H7 (cell line): ENCODE measurements around the gene DTX4. TPM values are rescaled to one million over a fixed set of nuclear protein-coding genes. Genes with fewer than 3 reads are reported as not detected.

ENCODE experiments used
- DNase-seq: peaks from one replicate; pipeline ENCODE4 v3.0.0; 2012
- H3K27me3 ChIP-seq: 2 replicates; pipeline ENCODE4 v1.6.0; 2011; ENCODE audit warnings: mild to moderate bottlenecking, low read length; ENCODE audit not compliant: control insufficient read depth, insufficient read depth
- H3K36me3 ChIP-seq: replicated peaks from 2 replicates; pipeline ENCODE4 v1.5.1; 2011; ENCODE audit warnings: low read length; ENCODE audit not compliant: control insufficient read depth, insufficient read depth
- H3K4me3 ChIP-seq: 2 replicates; pipeline ENCODE4 v1.5.1; 2011; ENCODE audit warnings: low read depth, mild to moderate bottlenecking, control low read depth, low read length, moderate library complexity; ENCODE audit not compliant: insufficient read depth
- total RNA-seq: library from RNA; depleted of rRNA; stranded (reverse); fragments of >200 nt; shearing (Covaris generic); gene quantifications from 2 replicates; pipeline ENCODE4 v1.2.3, GENCODE V29; 2014

The DTX4 gene
- total RNA-seq, 1 experiment from 2014 or later, result 7.6 TPM

GRCh38 chr11:59212744-59213631 is 41.1 kb downstream of the DTX4 start, which contains the start of gene MPEG1:
MPEG1 (minus strand) TSS chr11:59212927; CDS start chr11:59212865, 62 bp downstream.
- H3K4me3 ChIP-seq, result no peak within 1 kb of the TSS
- no peaks in the 10 kb centered on the region for H3K27me3 ChIP-seq
- no peak for DNase-seq
- H3K36me3 ChIP-seq, result no peaks in the 10 kb centered on the region

GRCh38 chr11:59214141-59214893 is 42.4 kb downstream of the DTX4 start:
- no peak for DNase-seq
- Histone ChIP-seq H3K4me3 (no peak overlapping the region), H3K36me3 (no peaks in the 10 kb centered on the region), H3K27me3 (no peaks in the 10 kb centered on the region)

DNA sequence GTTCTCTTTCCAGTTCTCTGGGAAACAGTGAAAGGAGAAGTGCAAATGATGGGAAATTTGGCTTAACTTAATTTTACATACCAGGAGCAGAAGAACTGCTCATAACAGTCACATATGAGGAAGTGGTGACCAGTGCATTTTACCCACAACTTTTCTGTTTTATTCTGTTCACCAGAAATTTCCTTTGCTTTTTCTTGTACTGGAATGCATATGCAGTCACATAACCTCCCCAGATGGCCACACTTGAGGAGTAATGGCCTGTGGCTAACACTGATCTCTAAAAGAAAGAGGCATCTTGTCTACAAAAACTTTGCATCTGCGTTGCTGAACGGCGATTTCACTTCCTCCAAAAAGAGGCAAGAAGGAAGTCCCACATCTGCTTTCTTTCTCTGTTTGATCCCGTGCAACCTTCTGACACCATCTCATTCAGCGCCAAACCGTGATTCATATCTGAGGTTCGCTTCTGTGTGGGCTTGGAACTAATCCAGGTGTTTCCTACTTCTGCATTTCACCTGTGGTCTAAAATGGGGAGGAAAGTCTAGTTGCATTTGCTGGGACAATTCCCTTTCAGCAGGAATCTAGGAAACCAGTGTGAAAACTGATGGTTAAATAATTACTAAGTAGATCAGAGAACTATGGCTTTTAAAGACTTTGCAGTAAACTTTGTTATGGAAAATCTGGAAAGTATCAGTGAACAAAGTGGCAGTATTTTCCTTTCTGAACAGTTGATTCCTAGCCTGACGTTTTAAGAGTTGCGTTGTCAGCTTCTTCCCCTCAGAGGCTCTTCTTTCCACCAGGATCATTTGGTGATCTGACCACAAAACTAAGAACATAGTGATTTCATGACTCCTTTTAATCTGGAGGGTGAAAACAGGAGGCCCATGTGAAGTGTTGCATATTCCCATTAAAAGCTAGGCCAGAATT is 45.0 kb downstream of the DTX4 start:
- no peak for DNase-seq
- Histone ChIP-seq H3K27me3 (no peaks in the 10 kb centered on the region), H3K36me3 (no peaks in the 10 kb centered on the region), H3K4me3 (no peak overlapping the region)

DNA sequence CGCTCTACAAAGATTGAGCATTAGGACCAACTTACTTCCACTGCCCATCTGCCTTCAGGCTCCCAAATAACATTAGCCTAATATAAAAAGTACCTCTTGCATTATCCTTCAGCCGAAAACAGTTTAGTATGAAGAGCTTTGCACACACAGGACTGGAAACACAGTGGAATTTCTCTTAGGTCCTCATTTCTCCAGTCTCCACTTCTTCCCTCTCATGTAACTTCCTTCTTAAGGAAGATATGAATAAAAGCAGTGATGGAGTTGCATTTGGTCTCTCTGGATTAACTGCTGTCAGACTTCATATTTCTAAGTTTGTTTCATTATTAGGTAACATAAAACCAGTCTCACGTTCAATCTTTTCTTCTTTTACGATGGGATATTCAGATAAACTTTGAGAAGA is 46.4 kb downstream of the DTX4 start:
- no peak overlapping the region for H3K4me3 ChIP-seq
- no peaks in the 10 kb centered on the region for H3K27me3 ChIP-seq
- DNase-seq, result no peak
- no peaks in the 10 kb centered on the region for H3K36me3 ChIP-seq

DNA sequence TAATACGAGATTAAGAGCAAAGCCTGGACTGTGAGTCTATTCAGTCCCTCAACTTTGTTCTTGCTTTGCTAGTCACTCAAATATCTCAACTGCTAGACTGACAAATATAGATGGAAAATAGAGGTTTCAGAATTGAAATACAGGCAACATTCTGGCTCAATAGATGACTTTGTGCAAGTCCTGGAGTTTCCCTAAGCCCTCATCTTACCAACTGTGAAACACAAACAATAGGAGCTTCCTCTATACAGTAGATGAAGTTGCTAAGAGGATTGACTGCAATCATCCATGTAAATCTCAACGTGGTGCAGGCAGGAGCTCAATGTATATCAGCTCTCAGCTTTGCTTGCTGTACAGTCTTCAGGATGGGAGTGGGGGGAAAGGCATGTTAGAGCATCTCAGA is 47.0 kb downstream of the DTX4 start:
- Histone ChIP-seq H3K4me3 (no peak overlapping the region), H3K36me3 (no peaks in the 10 kb centered on the region), H3K27me3 (no peaks in the 10 kb centered on the region)
- DNase-seq, result no peak

DNA sequence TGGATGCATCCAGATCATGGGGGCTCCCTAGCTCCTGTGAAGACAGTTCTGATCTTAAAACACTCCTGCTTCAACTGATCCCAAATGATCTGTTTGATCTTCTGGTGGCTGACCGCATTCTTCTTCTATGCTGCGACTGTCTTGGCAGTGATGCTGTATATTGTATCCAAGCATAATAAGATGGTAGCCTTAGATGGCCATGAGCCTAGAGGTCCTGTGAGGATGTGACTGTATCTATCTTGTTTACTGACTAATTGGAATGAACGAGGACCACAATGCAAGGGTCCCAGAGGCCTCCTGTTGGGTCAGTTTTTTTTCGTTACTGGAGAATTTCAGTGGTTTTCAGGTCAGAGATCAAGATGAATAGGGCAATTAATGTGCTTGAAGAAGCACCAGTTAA is 47.9 kb downstream of the DTX4 start:
- no peak for DNase-seq
- H3K4me3 ChIP-seq, result no peak overlapping the region
- H3K27me3 ChIP-seq, result no peaks in the 10 kb centered on the region
- H3K36me3 ChIP-seq, result no peaks in the 10 kb centered on the region

DNA sequence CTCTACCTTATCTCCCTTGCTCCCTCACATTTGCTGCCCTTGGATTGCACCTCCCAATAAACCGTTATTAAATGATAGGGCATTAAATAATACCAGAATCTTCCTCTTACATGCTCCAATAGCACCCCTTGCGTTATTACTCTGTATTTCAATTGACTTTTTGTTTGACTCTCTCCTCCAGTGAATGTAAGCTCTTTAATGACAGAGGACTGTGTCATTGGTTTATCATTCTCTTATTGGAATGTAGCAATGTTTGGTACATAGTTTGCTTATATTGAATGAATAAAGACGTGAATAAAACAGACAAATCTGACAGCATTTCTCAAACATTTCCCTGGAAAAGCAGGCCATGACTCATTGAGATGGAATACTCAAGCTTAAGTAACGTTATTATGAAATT is 49.5 kb downstream of the DTX4 start:
- DNase-seq, result no peak
- no peak overlapping the region for H3K4me3 ChIP-seq
- H3K36me3 ChIP-seq, result no peaks in the 10 kb centered on the region
- H3K27me3 ChIP-seq, result no peaks in the 10 kb centered on the region

DNA sequence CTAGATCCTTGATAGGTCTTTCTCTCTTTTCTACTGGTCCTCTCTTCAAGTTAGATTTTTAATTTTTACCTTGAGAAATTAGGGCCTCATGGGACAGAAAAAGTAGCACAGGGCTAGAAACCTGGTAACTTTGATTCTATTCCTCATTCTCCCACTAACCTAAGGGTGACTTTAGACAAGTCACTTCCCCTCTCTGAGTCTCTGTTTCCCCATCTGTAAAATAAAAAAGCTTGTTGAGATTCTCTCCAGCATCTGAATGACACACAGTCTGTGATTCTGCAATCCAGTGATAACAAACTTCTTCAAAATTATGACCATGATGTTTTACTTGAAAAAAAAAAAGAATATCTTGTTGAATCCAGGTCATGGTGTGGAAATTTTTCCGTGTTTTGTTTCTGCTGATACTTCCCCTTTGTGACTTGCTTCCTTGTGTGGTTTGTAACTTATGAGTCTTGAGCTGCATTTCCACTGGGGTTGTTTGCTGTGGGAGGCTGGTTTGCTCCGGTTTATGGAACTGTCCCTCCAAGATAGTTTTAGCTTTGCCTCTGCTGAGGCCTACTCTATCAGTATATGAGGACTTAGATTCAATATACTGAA is 50.6 kb downstream of the DTX4 start:
- H3K36me3 ChIP-seq, result no peaks in the 10 kb centered on the region
- no peak for DNase-seq
- no peaks in the 10 kb centered on the region for H3K27me3 ChIP-seq
- no peak overlapping the region for H3K4me3 ChIP-seq

GRCh38 chr11:59223177-59223576 is 51.2 kb downstream of the DTX4 start:
- no peaks in the 10 kb centered on the region for H3K27me3 ChIP-seq
- no peak for DNase-seq
- H3K36me3 ChIP-seq, result no peaks in the 10 kb centered on the region
- H3K4me3 ChIP-seq, result no peak overlapping the region

GRCh38 chr11:59223611-59224010 is 51.7 kb downstream of the DTX4 start:
- Histone ChIP-seq H3K36me3 (no peaks in the 10 kb centered on the region), H3K27me3 (no peaks in the 10 kb centered on the region), H3K4me3 (no peak overlapping the region)
- no peak for DNase-seq

GRCh38 chr11:59224351-59224928 is 52.5 kb downstream of the DTX4 start:
- Histone ChIP-seq H3K27me3 (no peaks in the 10 kb centered on the region), H3K36me3 (no peaks in the 10 kb centered on the region), H3K4me3 (no peak overlapping the region)
- DNase-seq, result no peak

GRCh38 chr11:59225017-59225416 is 53.1 kb downstream of the DTX4 start:
- Histone ChIP-seq H3K4me3 (no peak overlapping the region), H3K36me3 (no peaks in the 10 kb centered on the region), H3K27me3 (no peaks in the 10 kb centered on the region)
- DNase-seq, result no peak

- Histone ChIP-seq H3K27me3 (no peaks in the 10 kb centered on the region), H3K36me3 (no peaks in the 10 kb centered on the region), H3K4me3 (no peak overlapping the region)
- no peak for DNase-seq
These were observed 54.5 kb downstream of the DTX4 start for GRCh38 chr11:59226396-59226795.

DNA sequence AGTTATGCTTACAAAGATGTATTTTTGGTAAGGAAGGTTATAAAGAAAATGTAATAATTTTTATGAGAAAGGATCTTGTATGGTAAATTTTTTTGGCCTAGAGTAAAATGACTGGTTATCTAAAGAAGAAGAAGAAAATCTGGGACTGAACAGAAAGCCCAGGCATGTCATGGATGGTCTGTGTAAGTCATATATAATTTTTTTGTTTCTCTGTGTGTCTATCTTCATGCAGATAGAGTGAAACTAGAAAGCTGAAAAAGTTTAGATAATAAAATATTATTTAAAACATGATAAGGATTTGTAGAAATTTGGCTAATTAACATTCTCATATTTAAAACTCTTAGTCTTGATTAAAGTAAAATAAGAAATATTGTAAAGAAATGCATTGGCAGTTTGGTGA is 68.4 kb downstream of the DTX4 start:
- no peak for DNase-seq
- no peaks in the 10 kb centered on the region for H3K36me3 ChIP-seq
- H3K4me3 ChIP-seq, result no peak overlapping the region
- H3K27me3 ChIP-seq, result no peaks in the 10 kb centered on the region
